NCI-H524 (cell line): ENCODE results near the gene LZTS3.
A peak's percentile ranks its signal among the peaks of the same experiment; 100 is the strongest.
"Not testable (repeated sequence)": the region's sequence is repeated elsewhere in the genome, so short reads cannot be mapped to it uniquely, and the experiment has no call there.

Source experiments
- DNase-seq, 2 experiments: peaks; one replicate each; lab custom pipeline; 2025; lab: John Stamatoyannopoulos, UW

The LZTS3 gene

GRCh38 chr20:3135507-3136070, 37.8 kb downstream of the LZTS3 start:
- DNase-seq = no peak

DNA sequence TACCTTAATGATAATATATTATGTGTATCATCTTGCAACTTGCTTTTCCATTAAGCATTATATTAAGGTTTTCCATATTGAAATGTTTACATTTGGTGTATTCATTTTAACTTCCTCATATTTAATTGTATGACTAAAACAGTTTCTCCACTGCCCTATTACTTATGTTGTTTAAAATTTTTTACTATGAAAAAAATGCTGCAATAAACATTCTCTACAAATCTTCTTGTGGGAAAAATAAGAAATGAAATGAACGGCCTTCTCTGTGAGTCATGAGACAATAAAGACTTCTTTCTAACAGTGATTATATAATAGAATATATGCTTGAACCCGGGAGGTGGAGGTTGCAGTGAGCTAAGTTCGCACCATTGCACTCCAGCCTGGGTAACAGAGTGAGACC, 39.2 kb downstream of the LZTS3 start:
- DNase-seq = no peak

GRCh38 chr20:3133155-3133554, 40.2 kb downstream of the LZTS3 start:
- no peak for DNase-seq

- DNase-seq = no peak
These were observed 43.2 kb downstream of the LZTS3 start for GRCh38 chr20:3130051-3130600.

GRCh38 chr20:3129094-3129493, 44.3 kb downstream of the LZTS3 start:
- DNase-seq = no peak

GRCh38 chr20:3128275-3128984, 44.9 kb downstream of the LZTS3 start:
- peak; percentile 86 to 94 for DNase-seq

GRCh38 chr20:3126527-3126859, 46.9 kb downstream of the LZTS3 start:
- no peak for DNase-seq

GRCh38 chr20:3125776-3126526, 47.4 kb downstream of the LZTS3 start:
- DNase-seq = not testable (repeated sequence)

GRCh38 chr20:3124773-3125560, 48.4 kb downstream of the LZTS3 start:
- not testable (repeated sequence) for DNase-seq

GRCh38 chr20:3124163-3124562, 49.2 kb downstream of the LZTS3 start:
- not testable (repeated sequence) for DNase-seq

GRCh38 chr20:3123542-3123941, 49.8 kb downstream of the LZTS3 start:
- DNase-seq = no peak

- DNase-seq = no peak
These were observed 51.3 kb downstream of the LZTS3 start for GRCh38 chr20:3121955-3122610.

DNA sequence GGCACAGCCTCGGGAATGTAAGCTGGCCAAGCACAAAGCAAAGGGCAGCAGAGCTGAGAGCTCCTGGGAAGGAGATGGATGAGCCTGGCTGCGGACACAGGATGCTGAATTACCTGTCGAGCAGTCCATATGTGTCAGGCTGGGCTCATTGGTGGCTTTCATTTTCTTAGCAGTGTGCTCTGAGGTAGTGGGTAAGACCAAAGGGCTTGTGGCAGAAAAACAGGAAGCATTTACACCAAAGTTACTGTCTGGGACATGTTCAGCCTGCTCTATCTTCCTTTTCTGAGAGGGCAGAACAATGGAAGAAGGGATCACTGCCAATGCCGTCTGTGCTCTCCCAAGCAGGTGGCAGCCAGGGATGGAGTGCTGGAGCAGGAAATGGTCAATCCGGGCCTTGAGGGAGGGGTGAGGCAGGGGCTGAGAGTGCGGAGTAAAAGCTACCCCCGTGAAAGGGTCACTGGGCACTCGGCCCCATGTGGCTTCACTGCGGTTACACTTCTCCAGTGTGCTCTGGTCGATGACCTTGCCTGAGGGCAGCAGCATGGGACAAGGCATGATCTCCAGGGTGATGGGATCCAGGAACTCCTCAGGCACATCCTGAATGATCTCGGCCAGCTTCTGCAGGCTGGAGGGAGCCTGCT, 52.0 kb downstream of the LZTS3 start:
- no peak for DNase-seq

GRCh38 chr20:3119044-3119443, 54.3 kb downstream of the LZTS3 start:
- DNase-seq = no peak

GRCh38 chr20:3117839-3118379, 55.4 kb downstream of the LZTS3 start:
- peak; percentile 37 to 73 for DNase-seq

DNA sequence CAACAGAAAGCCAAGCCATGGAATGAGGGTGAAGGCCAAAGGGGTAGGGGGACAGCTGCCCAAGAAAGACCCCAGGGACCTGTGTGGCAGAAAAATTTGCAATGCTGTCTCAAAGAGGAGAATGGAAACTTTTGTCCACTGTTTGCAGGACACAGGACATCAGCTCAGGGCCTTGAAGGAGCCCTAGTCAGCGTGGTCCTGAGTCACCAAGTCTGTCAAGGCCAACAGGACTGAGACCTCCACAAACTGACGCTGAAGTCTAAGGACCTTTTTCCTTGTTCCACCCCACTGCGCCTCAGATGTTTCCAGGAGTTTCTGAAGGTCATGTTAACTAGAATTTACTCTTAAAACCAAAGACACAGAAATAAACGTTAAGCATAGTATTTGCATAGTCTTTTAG, 57.0 kb downstream of the LZTS3 start:
- no peak for DNase-seq

DNA sequence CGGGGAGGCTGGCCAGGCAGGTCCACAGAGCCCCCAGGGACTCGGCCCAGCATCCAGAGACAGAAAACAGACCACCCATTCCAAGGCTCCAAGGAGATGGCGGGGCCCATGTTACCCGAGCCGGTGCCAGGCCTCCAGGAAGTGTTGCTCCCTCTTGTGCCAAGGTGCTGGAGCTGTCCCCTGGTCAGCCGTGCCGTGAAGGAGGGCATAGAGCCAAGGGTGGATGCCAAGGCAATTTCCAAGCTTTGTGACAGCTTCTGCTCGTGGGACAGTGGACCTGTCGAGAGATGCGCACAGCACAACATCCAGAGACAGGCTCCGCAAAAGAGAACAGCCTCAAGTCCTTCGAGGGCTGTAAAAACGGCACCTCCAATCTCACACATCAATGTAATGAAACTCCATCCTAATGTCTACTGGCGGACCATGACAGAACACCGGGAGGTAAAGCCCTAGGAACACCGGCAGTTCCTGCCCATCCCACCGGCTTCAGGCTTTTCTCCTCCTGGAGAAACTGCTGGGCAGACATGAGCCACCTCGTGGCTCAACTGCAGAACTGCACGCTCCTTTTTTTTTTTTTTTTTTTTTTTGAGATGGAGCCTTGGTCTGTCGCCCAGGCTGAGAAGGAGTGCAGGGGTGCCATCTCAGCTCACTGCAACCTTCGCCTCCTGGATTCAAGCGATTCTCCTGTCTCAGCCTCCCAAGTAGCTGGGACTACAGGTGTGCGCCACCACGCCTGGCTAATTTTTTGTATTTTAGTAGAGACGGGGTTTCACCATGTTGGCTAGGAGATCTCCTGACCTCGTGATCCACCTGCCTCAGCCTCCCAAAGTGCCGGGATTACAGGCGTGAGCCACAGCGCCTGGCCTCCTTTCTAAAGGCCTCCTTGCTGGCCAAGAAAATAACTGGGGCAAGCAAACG, 57.9 kb downstream of the LZTS3 start:
- peak; percentile 1 to 64 for DNase-seq
